Measurements from ENCODE around the gene TP53TG3B. TPM values are rescaled to one million over a fixed set of nuclear protein-coding genes. Genes with fewer than 3 reads are reported as not detected.

Gene TP53TG3B, protein sequence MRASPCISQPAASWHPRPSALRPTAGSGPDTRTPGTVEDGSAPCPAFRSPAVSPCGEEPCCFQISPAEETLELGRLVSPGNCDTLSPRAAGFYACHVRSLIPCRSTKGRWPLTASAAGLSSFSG
- 0.73 TPM in 1 of 2 replicates, not detected in the other for total RNA-seq

DNA sequence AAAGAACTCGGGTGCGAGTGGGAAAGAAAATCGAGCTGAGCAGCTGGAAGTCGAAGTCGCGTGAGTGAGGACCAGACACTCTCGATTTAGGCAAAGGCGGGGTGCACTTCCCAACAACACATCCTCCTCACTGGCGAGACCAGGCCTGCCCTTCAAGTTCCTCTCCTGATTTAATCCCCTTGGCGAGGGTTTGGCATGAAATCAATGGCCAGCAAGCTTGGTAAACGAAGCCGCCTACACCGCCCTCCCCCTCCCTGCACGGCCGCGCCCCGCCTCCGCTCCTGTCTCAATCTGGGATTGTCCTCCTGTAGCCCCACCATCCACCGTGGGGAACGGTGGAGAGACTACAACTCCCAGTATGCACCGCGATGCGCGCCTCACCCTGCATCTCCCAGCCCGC, at the start of gene TP53TG3B:
Gene TP53TG3B (plus strand): TSS at position 301 of the 400 bp plus-strand sequence. CDS start 68 bp downstream, at position 369.

Small RNAs within 50 kb of the gene (small RNA-seq; reads per million reads assigned to genes)
- not detected for gene AC141257.3
- gene AC141257.4 = not detected

Other genes starting within 250 kb of the TP53TG3B start
- not detected in 2 replicates for gene TP53TG3C, start 166.6 kb upstream of the TP53TG3B start, total RNA-seq
- under 0.01 TPM in 1 of 2 replicates, not detected in the other for gene TP53TG3E, start 56.5 kb upstream of the TP53TG3B start, total RNA-seq
- 0.24 TPM in 1 of 2 replicates, not detected in the other for gene TP53TG3F, start 98.8 kb downstream of the TP53TG3B start, total RNA-seq